Measurements from ENCODE around the gene CPA5. TPM values are rescaled to one million over a fixed set of nuclear protein-coding genes. Genes with fewer than 3 reads are reported as not detected.
A peak's percentile ranks its signal among the peaks of the same experiment; 100 is the strongest.

Gene CPA5
- total RNA-seq, 5 donors from 2014 or later (not counting 1 experiment from before 2014, with no cell fraction given) = 1.2 to 9.4 (median 4.5) TPM; not detected in 1

- H3K4me1 ChIP-seq (ENCODE audit: control insufficient read depth in 1 of 2, extremely low read depth in 1 of 2, insufficient read depth in 2 of 2, low read length in 2 of 2) = peaks cover 27 to 81% of the 10 kb centered on the region in 2 experiments
- peaks cover 13% of the 10 kb centered on the region for H3K36me3 Mint-ChIP-seq
- CTCF ChIA-PET = no interaction called here
- POLR2A ChIA-PET = no interaction called here
- H3K4me3 Mint-ChIP-seq = peak overlapping the region in 2 of 3 donors; percentile 4 to 48
- no peaks in the 10 kb centered on the region for H3K27me3 ChIP-seq (replicated peaks in 1 of 2; ENCODE audit: control insufficient read depth in 2 of 2, extremely low read depth in 1 of 2, insufficient read depth in 2 of 2, low read length in 1 of 2)
- no peaks in the 10 kb centered on the region for H3K9me3 Mint-ChIP-seq
- H3K36me3 ChIP-seq (ENCODE audit: control insufficient read depth in 2 of 2, extremely low read depth in 1 of 2, insufficient read depth in 1 of 2, low read length in 1 of 2) = no peaks in the 10 kb centered on the region
- peaks cover 62 to 87% (median 87%) of the 10 kb centered on the region in 3 donors for H3K4me1 Mint-ChIP-seq
- DNase-seq (peak in 1 of 35 experiments; percentile 37), ATAC-seq (replicated peaks in 1 of 4) (peak; percentile 54 to 64 (median 55))
- H3K4me3 ChIP-seq (ENCODE audit: control insufficient read depth in 1 of 2, extremely low read depth in 1 of 2, low read length in 1 of 2) = peak overlapping the region in 1 of 2 donors; percentile 51
- peak overlapping the region; percentile 16 for H3K27ac ChIP-seq (ENCODE audit: low read length)
- H3K9me3 ChIP-seq = no peaks in the 10 kb centered on the region
- peak overlapping the region; percentile 60 to 76 for H3K27ac Mint-ChIP-seq
- H3K27me3 Mint-ChIP-seq = no peaks in the 10 kb centered on the region
These were observed 70.4 kb downstream of the CPA5 start for GRCh38 chr7:130415006-130415405.

GRCh38 chr7:130417213-130417612, 72.6 kb downstream of the CPA5 start:
- no peaks in the 10 kb centered on the region for H3K36me3 ChIP-seq (ENCODE audit: control insufficient read depth in 2 of 2, extremely low read depth in 1 of 2, insufficient read depth in 1 of 2, low read length in 1 of 2)
- peak overlapping the region; percentile 88 to 97 for H3K27ac Mint-ChIP-seq
- WGBS (ENCODE audit: insufficient coverage) = no CpG with 5 or more reads among the region's 5 CpGs
- H3K4me3 ChIP-seq (ENCODE audit: control insufficient read depth in 1 of 2, extremely low read depth in 1 of 2, low read length in 1 of 2) = no peak overlapping the region
- H3K4me1 ChIP-seq (ENCODE audit: control insufficient read depth in 1 of 2, extremely low read depth in 1 of 2, insufficient read depth in 2 of 2, low read length in 2 of 2) = peaks cover 31 to 83% of the 10 kb centered on the region in 2 experiments
- peak overlapping the region; percentile 31 to 55 (median 49) for H3K4me3 Mint-ChIP-seq
- CTCF ChIA-PET = interaction anchor here in 1 of 2 donors (0.6 kb wide), 1 partner anchor 205 kb away, joined by 3 read pairs; no protein-coding TSS in a partner anchor
- POLR2A ChIA-PET = interaction anchor here in 1 of 2 donors (0.6 to 0.9 kb wide), 2 partner anchors 15 to 1371 kb away, joined by 4 to 6 read pairs; no protein-coding TSS in a partner anchor
- H3K27me3 Mint-ChIP-seq = no peaks in the 10 kb centered on the region
- peaks cover 73 to 82% (median 80%) of the 10 kb centered on the region in 3 donors for H3K4me1 Mint-ChIP-seq
- no peaks in the 10 kb centered on the region for H3K36me3 Mint-ChIP-seq
- H3K9me3 ChIP-seq = no peaks in the 10 kb centered on the region
- ATAC-seq (replicated peaks in 1 of 4) (peak; percentile 43 to 76 (median 64)), DNase-seq (peak in 8 of 35 experiments; percentile 6 to 45 (median 20))
- no peaks in the 10 kb centered on the region for H3K27me3 ChIP-seq (replicated peaks in 1 of 2; ENCODE audit: control insufficient read depth in 2 of 2, extremely low read depth in 1 of 2, insufficient read depth in 2 of 2, low read length in 1 of 2)
- H3K27ac ChIP-seq (ENCODE audit: low read length) = peak overlapping the region; percentile 50
- no peaks in the 10 kb centered on the region for H3K9me3 Mint-ChIP-seq

- H3K9me3 ChIP-seq = no peaks in the 10 kb centered on the region
- Mint-ChIP-seq H3K4me1 (peaks cover 78 to 83% (median 81%) of the 10 kb centered on the region in 3 donors), H3K9me3 (no peaks in the 10 kb centered on the region), H3K36me3 (no peaks in the 10 kb centered on the region), H3K27ac (peak overlapping the region; percentile 88 to 97), H3K27me3 (no peaks in the 10 kb centered on the region), H3K4me3 (peak overlapping the region in 1 of 3 donors; percentile 55)
- WGBS (ENCODE audit: insufficient coverage) = 96% methylated on average over 4 of the region's 7 CpGs
- ATAC-seq (replicated peaks in 1 of 4) (no peak), DNase-seq (no peak)
- no peak overlapping the region for H3K4me3 ChIP-seq (ENCODE audit: control insufficient read depth in 1 of 2, extremely low read depth in 1 of 2, low read length in 1 of 2)
- H3K4me1 ChIP-seq (ENCODE audit: control insufficient read depth in 1 of 2, extremely low read depth in 1 of 2, insufficient read depth in 2 of 2, low read length in 2 of 2) = peaks cover 33 to 83% of the 10 kb centered on the region in 2 experiments
- no peaks in the 10 kb centered on the region for H3K36me3 ChIP-seq (ENCODE audit: control insufficient read depth in 2 of 2, extremely low read depth in 1 of 2, insufficient read depth in 1 of 2, low read length in 1 of 2)
- no peaks in the 10 kb centered on the region for H3K27me3 ChIP-seq (replicated peaks in 1 of 2; ENCODE audit: control insufficient read depth in 2 of 2, extremely low read depth in 1 of 2, insufficient read depth in 2 of 2, low read length in 1 of 2)
- ChIA-PET POLR2A (no interaction called here), CTCF (no interaction called here)
- peak overlapping the region; percentile 50 for H3K27ac ChIP-seq (ENCODE audit: low read length)
These were observed 73.7 kb downstream of the CPA5 start for GRCh38 chr7:130418306-130418705.

Other genes with a start within 250 kb of the CPA5 start
- 10 to 100 TPM; 21.4 to 31.0 (median 25.5) TPM for gene TMEM209, start 139.4 kb upstream of the CPA5 start, total RNA-seq
- not detected for gene SSMEM1, start 137.0 kb upstream of the CPA5 start, total RNA-seq
- gene CPA2, start 78.0 kb upstream of the CPA5 start, total RNA-seq = 1 to 10 TPM in 3 of 5 donors, not detected in 2; 1.7 to 3.1 (median 2.2) TPM
- under 1 TPM in 1 of 5 donors, not detected in 4; 0.23 TPM for gene CPA4, start 51.7 kb upstream of the CPA5 start, total RNA-seq
- 10 to 100 TPM in 3 of 5 donors, not detected in 2; 15.8 to 22.5 (median 16.0) TPM for gene CPA1, start 35.7 kb downstream of the CPA5 start, total RNA-seq
- gene CEP41, start 96.2 kb downstream of the CPA5 start, total RNA-seq = 10 to 100 TPM in 1 of 5 donors, 1 to 10 TPM in 4; 6.3 to 13.6 (median 9.2) TPM
- 1 to 10 TPM; 3.1 to 8.2 (median 5.6) TPM for gene MEST, start 147.3 kb downstream of the CPA5 start, total RNA-seq

All from T-cell (primary cell).